Osteocyte (in vitro differentiated cells): ENCODE data around the gene RAPGEF4. TPM values are rescaled to one million over a fixed set of nuclear protein-coding genes. Genes with fewer than 3 reads are reported as not detected.

Experiments
- DNase-seq: peaks from one replicate; pipeline ENCODE4 v3.0.0; 2021; ENCODE audit warnings: mixed read lengths; ENCODE audit not compliant: unreplicated experiment; ENCODE audit errors: extremely low spot score
- H3K27ac Mint-ChIP-seq: one replicate; pipeline ENCODE4 v1.8.0; 2021; ENCODE audit warnings: mild to moderate bottlenecking, mixed read lengths; ENCODE audit not compliant: unreplicated experiment
- H3K27me3 Mint-ChIP-seq: one replicate; pipeline ENCODE4 v1.8.0; 2021; ENCODE audit warnings: mixed read lengths; ENCODE audit not compliant: unreplicated experiment
- H3K36me3 Mint-ChIP-seq: one replicate; pipeline ENCODE4 v1.8.0; 2021; ENCODE audit warnings: mixed read lengths; ENCODE audit not compliant: unreplicated experiment
- H3K4me1 Mint-ChIP-seq: one replicate; pipeline ENCODE4 v1.8.0; 2021; ENCODE audit warnings: mixed read lengths; ENCODE audit not compliant: unreplicated experiment
- H3K4me3 Mint-ChIP-seq: one replicate; pipeline ENCODE4 v1.8.0; 2021; ENCODE audit warnings: mild to moderate bottlenecking, moderate library complexity, mixed read lengths; ENCODE audit not compliant: unreplicated experiment
- H3K9me3 Mint-ChIP-seq: one replicate; pipeline ENCODE4 v1.8.0; 2021; ENCODE audit warnings: mixed read lengths; ENCODE audit not compliant: unreplicated experiment
- CTCF ChIP-seq: fragments of 200-600 bp; sonication (generic); IDR thresholded peaks from 2 replicates; pipeline ENCODE4 v1.5.0; 2021; ENCODE audit warnings: antibody characterized with exemption, mild to moderate bottlenecking, moderate library complexity
- total RNA-seq: library from RNA; stranded (reverse); gene quantifications from 2 replicates; pipeline ENCODE4 v1.2.1, GENCODE V29; 2021

Gene RAPGEF4
- total RNA-seq, 1 donor from 2014 or later, result 0.91 TPM

- Mint-ChIP-seq H3K4me3 (no peak overlapping the region), H3K4me1 (peaks cover 13% of the 10 kb centered on the region), H3K27me3 (peaks cover 4% of the 10 kb centered on the region), H3K27ac (no peak overlapping the region), H3K9me3 (no peaks in the 10 kb centered on the region), H3K36me3 (no peaks in the 10 kb centered on the region)
- DNase-seq, result no peak
- TF ChIP-seq CTCF, result no peak
These were observed 30.3 kb upstream of the RAPGEF4 start for GRCh38 chr2:172705352-172705751.

GRCh38 chr2:172708247-172708646 is 27.4 kb upstream of the RAPGEF4 start:
- Mint-ChIP-seq H3K4me1 (peaks cover 12% of the 10 kb centered on the region), H3K27ac (no peak overlapping the region), H3K9me3 (no peaks in the 10 kb centered on the region), H3K36me3 (no peaks in the 10 kb centered on the region), H3K27me3 (peaks cover 4% of the 10 kb centered on the region), H3K4me3 (no peak overlapping the region)
- DNase-seq, result no peak
- no peak for TF ChIP-seq CTCF

- no peak for TF ChIP-seq CTCF
- Mint-ChIP-seq H3K4me3 (no peak overlapping the region), H3K27ac (no peak overlapping the region), H3K27me3 (peaks cover 4% of the 10 kb centered on the region), H3K36me3 (no peaks in the 10 kb centered on the region), H3K9me3 (no peaks in the 10 kb centered on the region), H3K4me1 (peaks cover 12% of the 10 kb centered on the region)
- DNase-seq, result no peak
These were observed 25.9 kb upstream of the RAPGEF4 start for GRCh38 chr2:172709566-172710291.

GRCh38 chr2:172710584-172711047 is 25.0 kb upstream of the RAPGEF4 start:
- no peak for DNase-seq
- no peaks in the 10 kb centered on the region for H3K36me3 Mint-ChIP-seq
- no peaks in the 10 kb centered on the region for H3K9me3 Mint-ChIP-seq
- H3K27ac Mint-ChIP-seq, result no peak overlapping the region
- H3K27me3 Mint-ChIP-seq, result peaks cover 4% of the 10 kb centered on the region
- H3K4me1 Mint-ChIP-seq, result peaks cover 12% of the 10 kb centered on the region
- TF ChIP-seq CTCF, result peak; percentile 83
- H3K4me3 Mint-ChIP-seq, result no peak overlapping the region

- Mint-ChIP-seq H3K27ac (no peak overlapping the region), H3K9me3 (no peaks in the 10 kb centered on the region)
- no peak for DNase-seq
These were observed 24.5 kb upstream of the RAPGEF4 start for GRCh38 chr2:172711110-172711509.

More at GRCh38 chr2:172711110-172711509, 24.5 kb upstream of the RAPGEF4 start:
- Mint-ChIP-seq H3K4me1 (peaks cover 12% of the 10 kb centered on the region), H3K27me3 (peaks cover 4% of the 10 kb centered on the region), H3K36me3 (no peaks in the 10 kb centered on the region), H3K4me3 (no peak overlapping the region)
- no peak for TF ChIP-seq CTCF
